Neural progenitor cell (in vitro differentiated cells): ENCODE results near the gene GIPC2.

Source experiments
- CTCF ChIP-seq: fragments of 200-600 bp; sonication (generic); IDR thresholded peaks from 2 replicates; pipeline ENCODE4 v1.5.1; 2017; ENCODE audit warnings: antibody characterized with exemption, mild to moderate bottlenecking
- EZH2 ChIP-seq: fragments of 200-600 bp; sonication (generic); IDR thresholded peaks from 2 replicates; pipeline ENCODE4 v1.6.1; 2017; ENCODE audit warnings: antibody characterized with exemption, mild to moderate bottlenecking, moderate library complexity

- TF ChIP-seq CTCF (no peak), EZH2 (no peak)
Measured at GRCh38 chr1:78033797-78034172, 12.0 kb upstream of the GIPC2 start.
